HepG2 (cell line): ENCODE results near the gene SLC16A7. TPM values are rescaled to one million over a fixed set of nuclear protein-coding genes. Genes with fewer than 3 reads are reported as not detected.

Experiments
- ATAC-seq: fragments of 200-7000 bp; cut with Tn5 transposase; 3 replicates; pipeline ENCODE4 v1.9.1; 2020; ENCODE audit warnings: mild to moderate bottlenecking, moderate library complexity
- BruUV-seq: library from RNA; stranded (reverse); fragments of 400-500 nt; replicated peaks from 2 replicates; lab custom pipeline; 2021; lab: Mats Ljungman, UMichigan
- CTCF ChIA-PET: fragments of 300-600 bp; formaldehyde crosslinking; extraction: SDS; loops from one replicate; lab custom pipeline; 2021; ENCODE audit warnings: low total read pairs, inconsistent platforms, low intra/inter-chr PET ratio; lab: Yijun Ruan, JAX
- POLR2A ChIA-PET: fragments of 350-600 bp; sonication (Branson Sonifier 250); formaldehyde crosslinking; loops from one replicate; lab custom pipeline; 2020; ENCODE audit warnings: antibody characterized with exemption, inconsistent platforms; lab: Yijun Ruan, JAX
- DNase-seq: peaks from one replicate; pipeline ENCODE4 v3.0.0-alpha.2; 2015; ENCODE audit warnings: low spot score
- FAIRE-seq: peaks from 3 replicates; lab custom pipeline; 2011; peaks lifted over from hg19 to GRCh38; lab: Jason Lieb, UNC
- H2AFZ ChIP-seq: one replicate; pipeline ENCODE4 v1.6.1; 2011; ENCODE audit warnings: low read length, inconsistent platforms
- H3K27ac ChIP-seq: fragments of 300-600 bp; 3 replicates; pipeline ENCODE4 v1.8.0; 2011; ENCODE audit warnings: mixed run types, mild to moderate bottlenecking, mixed read lengths, low read length, inconsistent platforms; ENCODE audit not compliant: insufficient read depth; ENCODE audit errors: extremely low read length
- H3K27me3 ChIP-seq, 2 experiments: fragments of 200-600 bp in 1 of 2; 2 replicates in 1 of 2; 3 replicates in 1 of 2; pipeline versions ENCODE4 v1.6.0 to v1.8.0; 2011; ENCODE audit warnings: low read length in 2 of 2, mild to moderate bottlenecking in 2 of 2, moderate library complexity in 2 of 2, inconsistent platforms in 1 of 2; ENCODE audit not compliant: insufficient read depth in 2 of 2, control insufficient read depth in 1 of 2
- H3K36me3 ChIP-seq, 2 experiments: fragments of 200-600 bp in 1 of 2; replicated peaks in 1 of 2; 2 replicates in 1 of 2; 3 replicates in 1 of 2; pipeline versions ENCODE4 v1.5.1 to v1.8.0; 2011; ENCODE audit warnings: low read length in 2 of 2, inconsistent platforms in 1 of 2; ENCODE audit not compliant: insufficient read depth in 2 of 2, control insufficient read depth in 1 of 2
- H3K4me1 ChIP-seq: 2 replicates; pipeline ENCODE4 v1.5.1; 2012; ENCODE audit warnings: low read length, inconsistent platforms; ENCODE audit not compliant: insufficient read depth
- H3K4me2 ChIP-seq: 2 replicates; pipeline ENCODE4 v1.6.0; 2011; ENCODE audit warnings: low read depth, low read length, inconsistent platforms
- H3K4me3 ChIP-seq, 3 experiments: fragments of 200-600 bp in 1 of 3; sonication (generic), shearing (Covaris generic) in 1 of 3; replicated peaks in 1 of 3; 2 replicates each; pipeline ENCODE4 v1.5.1; 2011 to 2016; ENCODE audit warnings: low read length in 3 of 3, inconsistent platforms in 2 of 3, low read depth in 2 of 3, mild to moderate bottlenecking in 2 of 3, control low read depth in 1 of 3, mixed read lengths in 1 of 3; ENCODE audit not compliant: insufficient read depth in 1 of 3
- H3K79me2 ChIP-seq: one replicate; pipeline ENCODE4 v1.6.1; 2011; ENCODE audit warnings: low read length, inconsistent platforms; ENCODE audit not compliant: insufficient read depth
- H3K9ac ChIP-seq: 2 replicates; pipeline ENCODE4 v1.6.0; 2011; ENCODE audit warnings: mild to moderate bottlenecking, low read depth, low read length, inconsistent platforms; ENCODE audit not compliant: insufficient read depth
- H3K9me3 ChIP-seq: 2 replicates; pipeline ENCODE4 v1.5.1; 2012; ENCODE audit warnings: mild to moderate bottlenecking, low read length
- H4K20me1 ChIP-seq: 2 replicates; pipeline ENCODE4 v1.6.0; 2011; ENCODE audit warnings: inconsistent platforms, mild to moderate bottlenecking, low read length, moderate library complexity; ENCODE audit not compliant: insufficient read depth
- DMTF1 ChIP-seq: sonication (generic); formaldehyde crosslinking; IDR thresholded peaks from 2 replicates; pipeline ENCODE4 v1.4.0; 2020; ENCODE audit warnings: mild to moderate bottlenecking, missing genetic modification reagents
- KLF11 ChIP-seq: IDR thresholded peaks from 2 replicates; pipeline ENCODE4 v1.6.1; 2016; ENCODE audit warnings: missing compliant biosample characterization
- MTA1 ChIP-seq: sonication (generic); formaldehyde crosslinking; IDR thresholded peaks from 2 replicates; pipeline ENCODE4 v1.4.0; 2020; ENCODE audit warnings: missing genetic modification reagents, mild to moderate bottlenecking, borderline replicate concordance
- NFYC ChIP-seq: IDR thresholded peaks from 2 replicates; pipeline ENCODE4 v1.6.1; 2016; ENCODE audit warnings: missing genetic modification reagents, missing compliant biosample characterization
- REST ChIP-seq, 2 experiments: IDR thresholded peaks; 2 replicates each; pipeline ENCODE4 v1.6.1; 2011 to 2012; ENCODE audit warnings: low read length in 2 of 2, borderline replicate concordance in 1 of 2, low read depth in 1 of 2, mild to moderate bottlenecking in 1 of 2, moderate library complexity in 1 of 2
- RNF2 ChIP-seq: fragments of 450-650 bp; conservative IDR thresholded peaks from 2 replicates; pipeline ENCODE4 v1.6.1; 2016; ENCODE audit warnings: low read depth
- SMARCE1 ChIP-seq: fragments of 450-650 bp; IDR thresholded peaks from 2 replicates; pipeline ENCODE4 v1.6.1; 2017; ENCODE audit warnings: borderline replicate concordance
- SPEN ChIP-seq: sonication (generic); formaldehyde crosslinking; IDR thresholded peaks from 2 replicates; pipeline ENCODE4 v1.5.1; 2020; ENCODE audit warnings: low read depth, mild to moderate bottlenecking, missing genetic modification reagents
- ZNF264 ChIP-seq: sonication (generic); formaldehyde crosslinking; IDR thresholded peaks from 2 replicates; pipeline ENCODE4 v1.4.0; 2020; ENCODE audit warnings: missing genetic modification reagents
- ZNF274 ChIP-seq: sonication (generic); formaldehyde crosslinking; IDR thresholded peaks from 2 replicates; pipeline ENCODE4 v1.5.1; 2020; ENCODE audit warnings: mild to moderate bottlenecking, missing genetic modification reagents
- ZNF335 ChIP-seq: sonication (generic); formaldehyde crosslinking; IDR thresholded peaks from 2 replicates; pipeline ENCODE4 v1.4.0; 2020; ENCODE audit warnings: missing genetic modification reagents
- ZNF563 ChIP-seq: sonication (generic); formaldehyde crosslinking; IDR thresholded peaks from 2 replicates; pipeline ENCODE4 v1.8.0; 2022; ENCODE audit warnings: mild to moderate bottlenecking, moderate library complexity, missing genetic modification reagents
- ZNF609 ChIP-seq: sonication (generic); formaldehyde crosslinking; IDR thresholded peaks from 2 replicates; pipeline ENCODE4 v1.4.0; 2020; ENCODE audit warnings: mild to moderate bottlenecking, missing genetic modification reagents, borderline replicate concordance
- WGBS: methylation state at CpG from one replicate; pipeline ENCODE4 v1.1.6; 2017; ENCODE audit warnings: low lambda C conversion rate; 5-methylcytosine and 5-hydroxymethylcytosine counted together
- in situ Hi-C: cut with HindIII; loops from 2 replicates; pipeline ENCODE4 v1.10.0; 2017; ENCODE audit warnings: low pct_unique_long_range_greater_than_20kb; ENCODE audit not compliant: extremely low pct_ligation_motif_present
- intact Hi-C: fragments of 100-400 bp; cut with micrococcal nuclease; formaldehyde crosslinking; loops from one replicate; pipeline ENCODE4 v1.10.0; 2022; ENCODE audit not compliant: unreplicated experiment
- polyA plus RNA-seq, 8 experiments: library from polyadenylated mRNA; depleted of rRNA in 3 of 8; stranded (reverse) in 7 of 8; unstranded in 1 of 8; fragments of >200 nt; fragmentation: Illumina TruSeq in 4 of 8; extraction: Trizol in 4 of 8; gene quantifications; 2 replicates each; pipeline versions ENCODE4 v1.2.1 to v1.2.3, GENCODE V29; 2011 to 2016; ENCODE audit warnings: low read depth in 4 of 8, missing spikeins in 1 of 8, mixed read lengths in 1 of 8; ENCODE audit not compliant: insufficient read depth in 1 of 8
- total RNA-seq, 5 experiments: library from RNA; depleted of rRNA; stranded (reverse); fragments of >200 nt; fragmentation: Illumina TruSeq; extraction: Trizol; gene quantifications; 2 replicates each; pipeline ENCODE4 v1.2.3, GENCODE V29; 2016; ENCODE audit warnings: low read depth in 1 of 5

Gene SLC16A7
- total and polyA plus RNA-seq, 2 of the 13 experiments (the other 11 are each of a cell fraction or from before 2014, with no cell fraction given), result 1.3 to 1.6 TPM

GRCh38 chr12:59716043-59716442, 120.2 kb downstream of the SLC16A7 start:
- Histone ChIP-seq H3K36me3 (no peaks in the 10 kb centered on the region), H4K20me1 (no peaks in the 10 kb centered on the region), H3K9me3 (peaks cover 14% of the 10 kb centered on the region), H3K9ac (no peak overlapping the region), H2AFZ (no peak overlapping the region), H3K27me3 (no peaks in the 10 kb centered on the region), H3K4me3 (no peak overlapping the region), H3K79me2 (no peaks in the 10 kb centered on the region), H3K27ac (no peak overlapping the region), H3K4me1 (no peaks in the 10 kb centered on the region), H3K4me2 (no peak overlapping the region)
- FAIRE-seq (no peak), DNase-seq (no peak), ATAC-seq (no peak)
- 73% methylated on average over 4 of the region's 4 CpGs for WGBS
- intact Hi-C loops, result no loop called here
- no TSS peak for BruUV-seq
- in situ Hi-C loops, result no loop called here
- ChIA-PET POLR2A (no interaction called here), CTCF (no interaction called here)
- TF ChIP-seq ZNF335 (no peak), NFYC (CRISPR knock-in tag) (no peak), REST (IDR thresholded peaks at IDR 0.05; ENCODE audit: borderline replicate concordance in 1 of 2, low read depth in 1 of 2, low read length in 2 of 2) (no peak), ZNF563 (CRISPR knock-in tag) (no peak), SMARCE1 (no peak), ZNF274 (CRISPR knock-in tag) (no peak), RNF2 (no peak), ZNF264 (CRISPR knock-in tag) (no peak), DMTF1 (CRISPR knock-in tag) (no peak), SPEN (CRISPR knock-in tag) (no peak), MTA1 (CRISPR knock-in tag) (no peak), ZNF609 (CRISPR knock-in tag) (no peak), KLF11 (no peak)
